Lower leg skin (tissue), 4 donors: Measurements from ENCODE around the gene PLCZ1. TPM values are rescaled to one million over a fixed set of nuclear protein-coding genes. Genes with fewer than 3 reads are reported as not detected.

ENCODE experiments used
- DNase-seq, 2 donors: peaks; one replicate each; pipeline ENCODE4 v3.0.0-alpha.2; 2019; ENCODE audit warnings: low spot score in 2 of 2
- H3K4me3 ChIP-seq: fragments of 200-600 bp; sonication (generic); 2 replicates; pipeline ENCODE4 v1.5.1; 2017; ENCODE audit warnings: mild to moderate bottlenecking, low read depth; ENCODE audit not compliant: poor library complexity, severe bottlenecking
- POLR2A ChIP-seq, 2 donors: fragments of 450-650 bp; IDR thresholded peaks; one replicate each; pipeline ENCODE4 v1.6.1; 2016 to 2017; ENCODE audit warnings: antibody characterized with exemption in 2 of 2, mild to moderate bottlenecking in 1 of 2, moderate library complexity in 1 of 2
- WGBS, 2 donors: methylation state at CpG; one replicate each; pipeline ENCODE4 v1.1.5; 2018; 5-methylcytosine and 5-hydroxymethylcytosine counted together
- intact Hi-C: fragments of 100-400 bp; cut with DNase I; formaldehyde crosslinking; loops from one replicate; pipeline ENCODE4 v1.15.0; 2023; ENCODE audit warnings: low total_unique reads
- total RNA-seq, 4 donors: library from RNA; depleted of rRNA; stranded (reverse); fragments of >200 nt; gene quantifications; one replicate each; pipeline ENCODE4 v1.1.0, GENCODE V29; 2016
- TF ChIP-seq, protein P1 (sequence below), 3 donors: fragments of 450-650 bp; IDR thresholded peaks; one replicate each; pipeline ENCODE4 v1.5.1; 2016; ENCODE audit warnings: antibody characterized with exemption in 3 of 3, mild to moderate bottlenecking in 3 of 3, moderate library complexity in 2 of 3

PLCZ1 gene
- total RNA-seq, 4 donors from 2014 or later: not detected

DNA sequence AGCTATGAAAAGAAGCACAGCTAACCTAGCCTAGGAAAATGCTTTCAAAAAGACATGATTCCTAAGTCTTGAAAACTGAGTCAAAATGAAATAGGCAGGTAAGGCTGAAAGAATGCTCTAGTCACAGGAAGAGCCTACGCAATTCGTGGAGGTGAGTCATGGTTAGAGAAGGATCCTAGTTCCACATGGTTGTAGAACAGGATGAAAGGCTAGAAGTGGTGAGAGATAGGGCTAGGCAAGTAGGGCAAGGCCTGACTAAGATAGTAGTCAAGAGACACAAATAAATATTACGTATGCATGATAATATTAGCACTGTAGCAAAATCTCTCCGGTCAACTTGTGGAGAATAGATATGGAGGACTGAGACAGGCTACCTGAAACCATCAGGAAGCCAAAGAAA, 47.2 kb downstream of the PLCZ1 start:
- H3K4me3 ChIP-seq: no peak overlapping the region
- 66 to 77% methylated on average over 4 of the region's 4 CpGs for WGBS, 2 donors
- no peak for DNase-seq
- no peak for TF ChIP-seq POLR2A (IDR thresholded peaks at IDR 0.05)
- TF ChIP-seq, protein P1, sequence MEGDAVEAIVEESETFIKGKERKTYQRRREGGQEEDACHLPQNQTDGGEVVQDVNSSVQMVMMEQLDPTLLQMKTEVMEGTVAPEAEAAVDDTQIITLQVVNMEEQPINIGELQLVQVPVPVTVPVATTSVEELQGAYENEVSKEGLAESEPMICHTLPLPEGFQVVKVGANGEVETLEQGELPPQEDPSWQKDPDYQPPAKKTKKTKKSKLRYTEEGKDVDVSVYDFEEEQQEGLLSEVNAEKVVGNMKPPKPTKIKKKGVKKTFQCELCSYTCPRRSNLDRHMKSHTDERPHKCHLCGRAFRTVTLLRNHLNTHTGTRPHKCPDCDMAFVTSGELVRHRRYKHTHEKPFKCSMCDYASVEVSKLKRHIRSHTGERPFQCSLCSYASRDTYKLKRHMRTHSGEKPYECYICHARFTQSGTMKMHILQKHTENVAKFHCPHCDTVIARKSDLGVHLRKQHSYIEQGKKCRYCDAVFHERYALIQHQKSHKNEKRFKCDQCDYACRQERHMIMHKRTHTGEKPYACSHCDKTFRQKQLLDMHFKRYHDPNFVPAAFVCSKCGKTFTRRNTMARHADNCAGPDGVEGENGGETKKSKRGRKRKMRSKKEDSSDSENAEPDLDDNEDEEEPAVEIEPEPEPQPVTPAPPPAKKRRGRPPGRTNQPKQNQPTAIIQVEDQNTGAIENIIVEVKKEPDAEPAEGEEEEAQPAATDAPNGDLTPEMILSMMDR (IDR thresholded peaks at IDR 0.05): no peak
- intact Hi-C loops: no loop called here

DNA sequence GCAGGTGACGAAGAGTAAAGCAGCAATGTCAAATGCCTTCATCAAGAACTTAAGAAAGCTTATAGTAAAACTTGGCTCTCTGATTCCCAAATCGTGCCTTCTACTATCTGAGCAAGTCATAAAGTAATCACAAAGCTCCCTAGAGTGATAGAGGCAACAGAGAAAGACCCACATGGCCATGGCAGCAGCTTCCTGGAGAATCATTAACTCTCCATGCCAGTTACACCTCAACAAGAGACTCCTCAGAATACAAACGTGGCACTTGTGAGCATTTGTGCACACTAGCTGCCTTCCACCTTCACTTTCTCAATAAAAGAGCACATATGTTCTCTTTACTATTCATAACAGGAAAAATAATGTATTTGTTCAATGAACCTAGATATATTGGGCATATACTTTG, 48.0 kb downstream of the PLCZ1 start:
- 80 to 86% methylated on average over 3 of the region's 3 CpGs for WGBS, 2 donors
- DNase-seq: no peak
- TF ChIP-seq, protein P1 (IDR thresholded peaks at IDR 0.05): no peak
- no peak for TF ChIP-seq POLR2A (IDR thresholded peaks at IDR 0.05)
- intact Hi-C loops: no loop called here
- no peak overlapping the region for H3K4me3 ChIP-seq

DNA sequence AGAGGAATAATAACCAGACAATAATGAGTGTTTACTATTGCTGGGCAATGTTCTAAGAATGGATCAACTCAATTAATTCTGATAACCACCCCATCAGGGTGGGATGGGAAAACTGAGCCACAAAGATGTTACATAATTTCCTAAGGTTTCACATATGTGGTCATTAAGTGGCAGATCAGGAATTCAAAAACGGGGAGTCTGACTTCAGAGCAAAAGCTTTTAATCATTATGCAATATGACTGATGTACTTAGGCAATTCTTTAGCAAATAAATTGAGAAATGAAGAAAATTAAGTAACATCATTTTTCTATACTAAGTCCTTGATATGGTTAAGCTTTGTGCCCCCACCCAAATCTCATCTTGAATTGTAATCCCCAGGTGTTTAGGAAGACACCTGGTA, 53.4 kb downstream of the PLCZ1 start:
- no peak for DNase-seq
- no peak overlapping the region for H3K4me3 ChIP-seq
- WGBS, 2 donors: 44 to 45% methylated on average over 1 of the region's 1 CpG
- intact Hi-C loops: no loop called here
- TF ChIP-seq POLR2A (IDR thresholded peaks at IDR 0.05): no peak
- TF ChIP-seq, protein P1 (IDR thresholded peaks at IDR 0.05): no peak

DNA sequence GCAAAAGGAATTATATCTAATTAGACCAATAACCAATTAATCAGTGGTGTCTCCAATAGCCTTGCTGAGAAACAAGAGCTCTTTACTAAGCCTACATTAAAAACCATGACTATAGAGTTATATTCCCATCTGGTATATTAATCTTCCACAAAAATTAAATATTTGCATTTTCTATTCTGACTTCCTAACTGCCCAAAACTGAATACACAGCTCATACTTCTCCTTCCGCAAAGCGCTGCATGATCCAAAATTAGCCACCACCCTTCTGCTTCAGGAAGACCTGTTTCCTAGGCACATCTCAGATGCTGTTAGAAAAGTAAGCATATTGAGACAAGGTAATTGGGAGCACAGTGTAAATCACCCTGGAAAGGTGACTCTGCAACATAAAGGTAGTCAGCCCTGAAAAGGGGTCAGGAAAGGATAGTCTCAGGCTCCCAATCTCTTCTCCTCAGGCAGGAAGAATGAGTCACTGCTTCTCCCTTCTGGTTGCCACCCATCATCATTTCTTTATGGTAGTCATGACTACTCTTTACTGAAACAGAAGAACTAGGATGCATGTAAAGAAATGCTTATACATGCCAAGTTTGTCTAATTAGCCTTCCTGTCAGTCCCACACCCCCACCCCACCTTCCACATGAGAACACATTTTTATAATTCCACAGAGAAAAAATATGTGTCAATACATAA, 54.3 kb downstream of the PLCZ1 start:
- WGBS, 2 donors: 83 to 86% methylated on average over 2 of the region's 2 CpGs
- TF ChIP-seq, protein P1 (IDR thresholded peaks at IDR 0.05): no peak
- TF ChIP-seq POLR2A (IDR thresholded peaks at IDR 0.05): no peak
- DNase-seq: no peak
- no peak overlapping the region for H3K4me3 ChIP-seq
- intact Hi-C loops: no loop called here

DNA sequence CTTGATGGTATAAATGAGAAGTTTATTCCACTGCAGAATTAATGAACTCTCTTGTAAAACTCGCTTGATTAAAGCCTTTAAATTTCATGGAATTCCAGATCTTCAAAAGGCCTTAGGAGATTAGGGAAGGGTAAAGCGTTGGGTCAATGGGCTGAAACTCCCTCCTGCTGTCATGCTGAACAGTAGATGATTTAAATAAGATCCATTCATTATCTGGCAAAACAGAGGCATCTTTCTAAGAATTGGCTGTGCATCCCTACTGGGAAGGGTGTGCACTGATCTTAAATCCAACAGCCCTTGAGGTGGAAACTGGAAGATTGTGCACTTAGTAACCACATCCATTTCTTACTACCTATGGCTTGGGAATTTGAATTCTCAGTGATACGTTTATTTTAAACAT, 56.0 kb downstream of the PLCZ1 start:
- intact Hi-C loops: no loop called here
- DNase-seq: no peak
- no peak overlapping the region for H3K4me3 ChIP-seq
- TF ChIP-seq POLR2A (IDR thresholded peaks at IDR 0.05): no peak
- TF ChIP-seq, protein P1 (IDR thresholded peaks at IDR 0.05): no peak
- WGBS, 2 donors: 74 to 75% methylated on average over 3 of the region's 3 CpGs
